Measurements from ENCODE around the gene PHACTR1. TPM values are rescaled to one million over a fixed set of nuclear protein-coding genes. Genes with fewer than 3 reads are reported as not detected.

Gene PHACTR1
- total RNA-seq, 2 donors from 2014 or later = 2.8 to 6.3 TPM

GRCh38 chr6:13175087-13175486 lies 458.5 kb downstream of the PHACTR1 start:
- Histone ChIP-seq H3K9me3 (ENCODE audit: control insufficient read depth, low read length) (no peaks in the 10 kb centered on the region), H3K4me1 (ENCODE audit: control insufficient read depth, insufficient read depth, low read length) (no peaks in the 10 kb centered on the region), H3K9ac (ENCODE audit: extremely low read depth, low read length, poor library complexity, severe bottlenecking) (no peak overlapping the region), H3K36me3 (ENCODE audit: control insufficient read depth, insufficient read depth, low read length) (no peaks in the 10 kb centered on the region), H3K4me3 (ENCODE audit: low read length) (no peak overlapping the region), H3K27ac (ENCODE audit: low read depth, low read length) (no peak overlapping the region), H3K27me3 (ENCODE audit: control insufficient read depth, insufficient read depth, low read length, poor library complexity, severe bottlenecking) (no peaks in the 10 kb centered on the region)
- no peaks in the 10 kb centered on the region for H3K27me3 Mint-ChIP-seq (ENCODE audit: insufficient read depth)
- H3K36me3 Mint-ChIP-seq (ENCODE audit: low read depth) = no peaks in the 10 kb centered on the region
- 87% methylated on average over 2 of the region's 2 CpGs; no CpG with 5 or more reads in 1 of the 2 experiments for WGBS, 2 experiments (ENCODE audit: insufficient coverage in 1 of 2, insufficient read length in 1 of 2)
- no peaks in the 10 kb centered on the region for H3K9me3 Mint-ChIP-seq
- no peak for TF ChIP-seq CTCF (conservative IDR thresholded peaks at IDR 0.05)
- no peak for DNase-seq
- no peak overlapping the region for H3K27ac Mint-ChIP-seq
- H3K4me3 Mint-ChIP-seq = no peak overlapping the region
- peaks cover 7% of the 10 kb centered on the region for H3K4me1 Mint-ChIP-seq

GRCh38 chr6:13175759-13176158 lies 459.2 kb downstream of the PHACTR1 start:
- peak; percentile 57 for TF ChIP-seq CTCF (conservative IDR thresholded peaks at IDR 0.05)
- Histone ChIP-seq H3K27ac (ENCODE audit: low read depth, low read length) (no peak overlapping the region), H3K9ac (ENCODE audit: extremely low read depth, low read length, poor library complexity, severe bottlenecking) (no peak overlapping the region), H3K36me3 (ENCODE audit: control insufficient read depth, insufficient read depth, low read length) (no peaks in the 10 kb centered on the region), H3K4me3 (ENCODE audit: low read length) (no peak overlapping the region), H3K4me1 (ENCODE audit: control insufficient read depth, insufficient read depth, low read length) (no peaks in the 10 kb centered on the region), H3K9me3 (ENCODE audit: control insufficient read depth, low read length) (no peaks in the 10 kb centered on the region), H3K27me3 (ENCODE audit: control insufficient read depth, insufficient read depth, low read length, poor library complexity, severe bottlenecking) (no peaks in the 10 kb centered on the region)
- H3K4me1 Mint-ChIP-seq = peaks cover 7% of the 10 kb centered on the region
- H3K36me3 Mint-ChIP-seq (ENCODE audit: low read depth) = no peaks in the 10 kb centered on the region
- peak; percentile 78 for DNase-seq
- H3K4me3 Mint-ChIP-seq = no peak overlapping the region
- no peaks in the 10 kb centered on the region for H3K9me3 Mint-ChIP-seq
- no peaks in the 10 kb centered on the region for H3K27me3 Mint-ChIP-seq (ENCODE audit: insufficient read depth)
- 17 to 65% methylated on average over 1 to 4 of the region's 4 CpGs for WGBS, 2 experiments (ENCODE audit: insufficient coverage in 1 of 2, insufficient read length in 1 of 2)
- H3K27ac Mint-ChIP-seq = no peak overlapping the region

- Histone ChIP-seq H3K9ac (ENCODE audit: extremely low read depth, low read length, poor library complexity, severe bottlenecking) (no peak overlapping the region), H3K4me3 (ENCODE audit: low read length) (no peak overlapping the region), H3K9me3 (ENCODE audit: control insufficient read depth, low read length) (no peaks in the 10 kb centered on the region), H3K4me1 (ENCODE audit: control insufficient read depth, insufficient read depth, low read length) (no peaks in the 10 kb centered on the region), H3K36me3 (ENCODE audit: control insufficient read depth, insufficient read depth, low read length) (peaks cover 4% of the 10 kb centered on the region), H3K27ac (ENCODE audit: low read depth, low read length) (no peak overlapping the region), H3K27me3 (ENCODE audit: control insufficient read depth, insufficient read depth, low read length, poor library complexity, severe bottlenecking) (no peaks in the 10 kb centered on the region)
- Mint-ChIP-seq H3K4me1 (peaks cover 11% of the 10 kb centered on the region), H3K4me3 (no peak overlapping the region), H3K9me3 (no peaks in the 10 kb centered on the region), H3K27me3 (ENCODE audit: insufficient read depth) (no peaks in the 10 kb centered on the region), H3K36me3 (ENCODE audit: low read depth) (no peaks in the 10 kb centered on the region), H3K27ac (no peak overlapping the region)
- no peak for DNase-seq
- WGBS, 2 experiments (ENCODE audit: insufficient coverage in 1 of 2, insufficient read length in 1 of 2) = 86 to 100% methylated on average over 1 to 2 of the region's 2 CpGs
- no peak for TF ChIP-seq CTCF (conservative IDR thresholded peaks at IDR 0.05)
Measured at GRCh38 chr6:13177664-13178063, 461.1 kb downstream of the PHACTR1 start.
